ENCODE data around the gene TRAF2. TPM values are rescaled to one million over a fixed set of nuclear protein-coding genes. Genes with fewer than 3 reads are reported as not detected.
A peak's percentile ranks its signal among the peaks of the same experiment; 100 is the strongest.

The TRAF2 gene
- total RNA-seq, 6 experiments from 2014 or later, result 11.1 to 15.9 (median 13.6) TPM

DNA sequence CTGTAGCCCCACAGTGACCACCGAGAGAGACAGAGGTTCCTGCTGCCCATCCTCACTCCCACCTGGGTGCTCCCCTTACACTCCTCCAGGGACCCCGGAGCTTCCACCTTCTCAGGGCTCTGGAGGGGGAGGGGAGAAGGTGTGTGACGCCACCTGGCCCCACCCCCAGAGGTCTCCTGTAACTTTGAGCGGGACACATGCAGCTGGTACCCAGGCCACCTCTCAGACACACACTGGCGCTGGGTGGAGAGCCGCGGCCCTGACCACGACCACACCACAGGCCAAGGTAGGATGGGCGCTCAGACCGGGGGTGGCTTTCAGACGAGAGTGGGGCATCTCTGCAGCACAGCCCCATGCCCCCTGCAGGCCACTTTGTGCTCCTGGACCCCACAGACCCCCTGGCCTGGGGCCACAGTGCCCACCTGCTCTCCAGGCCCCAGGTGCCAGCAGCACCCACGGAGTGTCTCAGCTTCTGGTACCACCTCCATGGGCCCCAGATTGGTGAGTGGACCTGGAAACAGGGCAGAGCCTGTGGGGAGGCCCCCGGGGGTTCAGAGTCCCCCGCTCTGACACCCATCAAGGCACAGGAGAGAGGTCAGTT, 29.7 kb upstream of the TRAF2 start:
- Mint-ChIP-seq H3K9me3 (no peaks in the 10 kb centered on the region), H3K27me3 (ENCODE audit: insufficient read depth) (peaks cover 1% of the 10 kb centered on the region; the same call in 1 of the 2 replicates), H3K4me3 (no peak overlapping the region), H3K27ac (no peak overlapping the region), H3K36me3 (ENCODE audit: low read depth) (no peaks in the 10 kb centered on the region), H3K4me1 (ENCODE audit: low read depth) (no peaks in the 10 kb centered on the region)
- TF ChIP-seq, protein P1, sequence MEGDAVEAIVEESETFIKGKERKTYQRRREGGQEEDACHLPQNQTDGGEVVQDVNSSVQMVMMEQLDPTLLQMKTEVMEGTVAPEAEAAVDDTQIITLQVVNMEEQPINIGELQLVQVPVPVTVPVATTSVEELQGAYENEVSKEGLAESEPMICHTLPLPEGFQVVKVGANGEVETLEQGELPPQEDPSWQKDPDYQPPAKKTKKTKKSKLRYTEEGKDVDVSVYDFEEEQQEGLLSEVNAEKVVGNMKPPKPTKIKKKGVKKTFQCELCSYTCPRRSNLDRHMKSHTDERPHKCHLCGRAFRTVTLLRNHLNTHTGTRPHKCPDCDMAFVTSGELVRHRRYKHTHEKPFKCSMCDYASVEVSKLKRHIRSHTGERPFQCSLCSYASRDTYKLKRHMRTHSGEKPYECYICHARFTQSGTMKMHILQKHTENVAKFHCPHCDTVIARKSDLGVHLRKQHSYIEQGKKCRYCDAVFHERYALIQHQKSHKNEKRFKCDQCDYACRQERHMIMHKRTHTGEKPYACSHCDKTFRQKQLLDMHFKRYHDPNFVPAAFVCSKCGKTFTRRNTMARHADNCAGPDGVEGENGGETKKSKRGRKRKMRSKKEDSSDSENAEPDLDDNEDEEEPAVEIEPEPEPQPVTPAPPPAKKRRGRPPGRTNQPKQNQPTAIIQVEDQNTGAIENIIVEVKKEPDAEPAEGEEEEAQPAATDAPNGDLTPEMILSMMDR (IDR thresholded peaks at IDR 0.05), result peak; percentile 38; the same call in 1 of the 2 replicates
- DNase-seq, result no peak

DNA sequence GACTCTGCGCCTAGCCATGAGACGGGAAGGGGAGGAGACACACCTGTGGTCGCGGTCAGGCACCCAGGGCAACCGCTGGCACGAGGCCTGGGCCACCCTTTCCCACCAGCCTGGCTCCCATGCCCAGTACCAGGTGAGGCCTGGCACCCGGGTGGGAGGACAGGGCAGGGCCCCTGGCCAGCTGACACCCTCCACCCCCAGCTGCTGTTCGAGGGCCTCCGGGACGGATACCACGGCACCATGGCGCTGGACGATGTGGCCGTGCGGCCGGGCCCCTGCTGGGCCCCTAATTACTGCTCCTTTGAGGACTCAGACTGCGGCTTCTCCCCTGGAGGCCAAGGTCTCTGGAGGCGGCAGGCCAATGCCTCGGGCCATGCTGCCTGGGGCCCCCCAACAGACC, 29.1 kb upstream of the TRAF2 start:
- no peak overlapping the region for H3K4me3 Mint-ChIP-seq
- H3K36me3 Mint-ChIP-seq (ENCODE audit: low read depth), result no peaks in the 10 kb centered on the region
- no peaks in the 10 kb centered on the region for H3K4me1 Mint-ChIP-seq (ENCODE audit: low read depth)
- DNase-seq, result no peak
- TF ChIP-seq, protein P1 (IDR thresholded peaks at IDR 0.05), result no peak
- H3K27ac Mint-ChIP-seq, result no peak overlapping the region
- H3K9me3 Mint-ChIP-seq, result no peaks in the 10 kb centered on the region
- H3K27me3 Mint-ChIP-seq (ENCODE audit: insufficient read depth), result peaks cover 1% of the 10 kb centered on the region; the same call in 1 of the 2 replicates

GRCh38 chr9:136857581-136858412, 28.5 kb upstream of the TRAF2 start:
- Mint-ChIP-seq H3K36me3 (ENCODE audit: low read depth) (no peaks in the 10 kb centered on the region), H3K27ac (no peak overlapping the region), H3K4me3 (no peak overlapping the region), H3K27me3 (ENCODE audit: insufficient read depth) (no peaks in the 10 kb centered on the region), H3K4me1 (ENCODE audit: low read depth) (no peaks in the 10 kb centered on the region), H3K9me3 (no peaks in the 10 kb centered on the region)
- TF ChIP-seq, protein P1 (IDR thresholded peaks at IDR 0.05), result no peak
- DNase-seq, result no peak

DNA sequence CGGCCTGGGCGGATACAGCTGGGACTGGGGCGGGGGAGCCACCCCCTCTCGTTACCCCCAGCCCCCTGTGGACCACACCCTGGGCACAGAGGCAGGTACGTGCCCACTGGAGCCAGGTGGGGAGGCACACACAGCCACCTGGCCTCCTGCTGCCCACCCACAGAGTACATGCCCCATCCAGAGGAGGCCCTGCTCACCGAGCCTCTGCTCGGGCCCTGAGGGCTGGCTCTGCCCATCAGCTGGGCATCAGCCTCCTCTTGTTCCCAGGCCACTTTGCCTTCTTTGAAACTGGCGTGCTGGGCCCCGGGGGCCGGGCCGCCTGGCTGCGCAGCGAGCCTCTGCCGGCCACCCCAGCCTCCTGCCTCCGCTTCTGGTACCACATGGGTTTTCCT, 27.9 kb upstream of the TRAF2 start:
- Mint-ChIP-seq H3K9me3 (no peaks in the 10 kb centered on the region), H3K27me3 (ENCODE audit: insufficient read depth) (no peaks in the 10 kb centered on the region), H3K4me3 (no peak overlapping the region), H3K36me3 (ENCODE audit: low read depth) (no peaks in the 10 kb centered on the region), H3K4me1 (ENCODE audit: low read depth) (no peaks in the 10 kb centered on the region), H3K27ac (no peak overlapping the region)
- TF ChIP-seq, protein P1 (IDR thresholded peaks at IDR 0.05), result no peak
- no peak for DNase-seq

- DNase-seq, result peak; percentile 30
- TF ChIP-seq, protein P1 (IDR thresholded peaks at IDR 0.05), result no peak
- H3K4me1 Mint-ChIP-seq (ENCODE audit: low read depth), result peaks cover 6% of the 10 kb centered on the region
- no peak overlapping the region; the same call in 1 of the 2 replicates for H3K27ac Mint-ChIP-seq
- no peak overlapping the region for H3K4me3 Mint-ChIP-seq
- H3K27me3 Mint-ChIP-seq (ENCODE audit: insufficient read depth), result no peaks in the 10 kb centered on the region
- H3K36me3 Mint-ChIP-seq (ENCODE audit: low read depth), result no peaks in the 10 kb centered on the region; the same call in 1 of the 2 replicates
- no peaks in the 10 kb centered on the region for H3K9me3 Mint-ChIP-seq
Measured at GRCh38 chr9:136858844-136859757, 27.2 kb upstream of the TRAF2 start.
